ENCODE data around the gene GABPB1. TPM values are rescaled to one million over a fixed set of nuclear protein-coding genes. Genes with fewer than 3 reads are reported as not detected.

Gene GABPB1
- total and polyA plus RNA-seq, 10 of the 15 experiments (the other 5 are each of a cell fraction or from before 2014, with no cell fraction given): 13.9 to 48.2 (median 39.8) TPM

GRCh38 chr15:50377867-50378751 is 23.1 kb upstream of the GABPB1 start (continued):
- TF ChIP-seq NFIC (IDR thresholded peaks at IDR 0.05; ENCODE audit: low read depth, low read length) (peak; percentile 95), SIX5 (IDR thresholded peaks at IDR 0.05; ENCODE audit: low read depth, low read length, severe bottlenecking) (no peak), ATF3 (IDR thresholded peaks at IDR 0.05; ENCODE audit: borderline replicate concordance, extremely low read depth, low read depth, low read length) (no peak), TBL1XR1 (IDR thresholded peaks at IDR 0.05; ENCODE audit: low read depth, low read length) (peak; percentile 89), IRF3 (IDR thresholded peaks at IDR 0.05) (no peak), ZNF622 (IDR thresholded peaks at IDR 0.05) (no peak), PAX8 (IDR thresholded peaks at IDR 0.05) (no peak), NBN (IDR thresholded peaks at IDR 0.05) (peak; percentile 98), KDM1A (IDR thresholded peaks at IDR 0.05; ENCODE audit: borderline replicate concordance) (no peak), STAT3 (IDR thresholded peaks at IDR 0.05; ENCODE audit: low read depth, low read length) (no peak), CHD4 (IDR thresholded peaks at IDR 0.05) (no peak), MAX (IDR thresholded peaks at IDR 0.05; ENCODE audit: low read depth, low read length) (no peak), ASH2L (IDR thresholded peaks at IDR 0.05; ENCODE audit: borderline replicate concordance, low read depth) (no peak), ATF7 (IDR thresholded peaks at IDR 0.05; ENCODE audit: low read depth) (peak; percentile 87), FOXM1 (IDR thresholded peaks at IDR 0.05; ENCODE audit: low read depth, low read length) (peak; percentile 88), ZNF687 (IDR thresholded peaks at IDR 0.05) (no peak), SMC3 (IDR thresholded peaks at IDR 0.05; ENCODE audit: borderline replicate concordance, low read length) (no peak)
- TF ChIP-seq, protein P1, sequence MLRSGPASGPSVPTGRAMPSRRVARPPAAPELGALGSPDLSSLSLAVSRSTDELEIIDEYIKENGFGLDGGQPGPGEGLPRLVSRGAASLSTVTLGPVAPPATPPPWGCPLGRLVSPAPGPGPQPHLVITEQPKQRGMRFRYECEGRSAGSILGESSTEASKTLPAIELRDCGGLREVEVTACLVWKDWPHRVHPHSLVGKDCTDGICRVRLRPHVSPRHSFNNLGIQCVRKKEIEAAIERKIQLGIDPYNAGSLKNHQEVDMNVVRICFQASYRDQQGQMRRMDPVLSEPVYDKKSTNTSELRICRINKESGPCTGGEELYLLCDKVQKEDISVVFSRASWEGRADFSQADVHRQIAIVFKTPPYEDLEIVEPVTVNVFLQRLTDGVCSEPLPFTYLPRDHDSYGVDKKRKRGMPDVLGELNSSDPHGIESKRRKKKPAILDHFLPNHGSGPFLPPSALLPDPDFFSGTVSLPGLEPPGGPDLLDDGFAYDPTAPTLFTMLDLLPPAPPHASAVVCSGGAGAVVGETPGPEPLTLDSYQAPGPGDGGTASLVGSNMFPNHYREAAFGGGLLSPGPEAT (IDR thresholded peaks at IDR 0.05; ENCODE audit: low read depth): peak; percentile 95
- TF ChIP-seq, protein P2, sequence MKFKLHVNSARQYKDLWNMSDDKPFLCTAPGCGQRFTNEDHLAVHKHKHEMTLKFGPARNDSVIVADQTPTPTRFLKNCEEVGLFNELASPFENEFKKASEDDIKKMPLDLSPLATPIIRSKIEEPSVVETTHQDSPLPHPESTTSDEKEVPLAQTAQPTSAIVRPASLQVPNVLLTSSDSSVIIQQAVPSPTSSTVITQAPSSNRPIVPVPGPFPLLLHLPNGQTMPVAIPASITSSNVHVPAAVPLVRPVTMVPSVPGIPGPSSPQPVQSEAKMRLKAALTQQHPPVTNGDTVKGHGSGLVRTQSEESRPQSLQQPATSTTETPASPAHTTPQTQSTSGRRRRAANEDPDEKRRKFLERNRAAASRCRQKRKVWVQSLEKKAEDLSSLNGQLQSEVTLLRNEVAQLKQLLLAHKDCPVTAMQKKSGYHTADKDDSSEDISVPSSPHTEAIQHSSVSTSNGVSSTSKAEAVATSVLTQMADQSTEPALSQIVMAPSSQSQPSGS (IDR thresholded peaks at IDR 0.05; ENCODE audit: low read length): peak; percentile 91
- TF ChIP-seq, protein P3, sequence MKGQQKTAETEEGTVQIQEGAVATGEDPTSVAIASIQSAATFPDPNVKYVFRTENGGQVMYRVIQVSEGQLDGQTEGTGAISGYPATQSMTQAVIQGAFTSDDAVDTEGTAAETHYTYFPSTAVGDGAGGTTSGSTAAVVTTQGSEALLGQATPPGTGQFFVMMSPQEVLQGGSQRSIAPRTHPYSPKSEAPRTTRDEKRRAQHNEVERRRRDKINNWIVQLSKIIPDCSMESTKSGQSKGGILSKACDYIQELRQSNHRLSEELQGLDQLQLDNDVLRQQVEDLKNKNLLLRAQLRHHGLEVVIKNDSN (IDR thresholded peaks at IDR 0.05; ENCODE audit: borderline replicate concordance, extremely low read length, insufficient read depth, low read depth, low read length): no peak

Data from GM12878 (cell line).